HG03175 (cell line): Measurements from ENCODE around the gene CATSPERB.
"Not testable (repeated sequence)": the region's sequence is repeated elsewhere in the genome, so short reads cannot be mapped to it uniquely, and the experiment has no call there.

ENCODE experiments used
- ATAC-seq: cut with Tn5 transposase; IDR thresholded peaks from one replicate; pipeline ENCODE4 v1.9.1; 2021; ENCODE audit warnings: mild to moderate bottlenecking, moderate library complexity; ENCODE audit not compliant: unreplicated experiment

Gene CATSPERB, protein sequence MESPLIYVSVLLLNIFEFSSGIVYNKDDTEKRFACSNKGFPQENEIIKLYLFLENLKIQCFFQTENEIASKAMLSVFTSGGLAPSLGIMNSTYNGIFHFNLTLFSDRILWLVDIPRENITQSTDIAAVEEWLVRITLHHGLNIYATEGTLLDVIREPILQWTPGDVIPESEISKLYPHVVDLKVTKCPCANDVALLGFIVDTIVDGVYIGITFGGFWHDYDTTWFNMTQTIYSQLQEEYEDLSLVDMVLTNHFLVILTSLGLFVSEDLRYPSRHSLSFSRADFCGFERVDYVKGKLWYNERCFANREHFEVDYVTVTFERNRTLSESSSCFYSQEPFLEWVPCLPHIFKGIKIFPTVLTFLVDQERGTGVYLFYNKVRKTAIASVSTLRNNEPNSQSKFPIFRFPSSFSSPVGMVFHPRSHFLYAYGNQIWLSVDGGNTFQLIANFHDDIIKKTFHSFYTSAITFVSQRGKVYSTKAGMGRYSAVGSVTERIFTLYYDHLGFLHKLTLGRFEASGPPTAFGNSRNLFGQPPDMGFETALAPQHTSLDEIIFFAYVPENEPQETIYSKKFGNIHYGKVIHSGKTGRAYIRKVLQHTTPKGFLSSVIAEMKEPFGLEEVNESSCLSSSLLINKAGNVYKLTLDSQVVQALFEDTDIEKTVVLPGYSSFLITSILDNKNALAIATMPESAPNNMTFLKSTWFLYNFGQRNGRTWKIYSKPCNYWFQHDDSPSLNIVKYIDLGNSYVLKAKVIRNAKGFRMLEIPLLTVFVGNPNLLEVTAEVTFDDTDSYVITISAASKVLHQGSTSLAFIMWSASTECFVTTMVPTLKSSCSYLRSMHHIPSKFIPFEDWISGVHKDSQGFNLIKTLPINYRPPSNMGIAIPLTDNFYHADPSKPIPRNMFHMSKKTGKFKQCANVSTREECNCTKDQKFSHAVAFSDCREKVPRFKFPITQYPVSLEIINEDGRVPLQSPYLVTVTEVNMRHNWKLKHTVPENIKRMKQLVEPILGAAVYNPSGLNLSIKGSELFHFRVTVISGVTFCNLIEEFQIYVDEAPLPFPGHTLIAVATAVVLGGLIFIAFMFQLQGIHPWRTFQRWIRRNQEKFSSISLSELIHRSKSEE

DNA sequence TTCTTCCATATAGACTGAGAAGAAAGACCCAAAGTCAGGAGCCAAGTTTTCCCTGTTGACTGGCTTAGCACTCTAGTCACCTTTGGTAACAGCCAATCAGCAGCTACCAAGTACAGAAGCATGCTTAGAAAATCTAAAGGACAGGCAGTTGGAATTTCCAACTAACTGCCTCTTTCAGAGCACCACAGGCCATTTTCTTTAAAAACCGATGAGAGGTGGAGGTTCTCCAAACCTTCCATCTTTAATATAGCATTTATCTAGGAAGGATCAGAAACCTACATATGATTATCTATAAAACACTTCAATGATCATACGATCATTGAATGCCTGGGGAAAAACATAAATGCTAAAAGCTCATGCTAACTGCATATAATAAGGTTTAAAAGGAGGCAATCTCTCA lies at the start of gene CATSPERB:
TSS of gene CATSPERB (minus strand) at position 101 of the 400 bp plus-strand sequence. CDS start 2,607 bp downstream, outside the sequence.
- ATAC-seq = no peak

DNA sequence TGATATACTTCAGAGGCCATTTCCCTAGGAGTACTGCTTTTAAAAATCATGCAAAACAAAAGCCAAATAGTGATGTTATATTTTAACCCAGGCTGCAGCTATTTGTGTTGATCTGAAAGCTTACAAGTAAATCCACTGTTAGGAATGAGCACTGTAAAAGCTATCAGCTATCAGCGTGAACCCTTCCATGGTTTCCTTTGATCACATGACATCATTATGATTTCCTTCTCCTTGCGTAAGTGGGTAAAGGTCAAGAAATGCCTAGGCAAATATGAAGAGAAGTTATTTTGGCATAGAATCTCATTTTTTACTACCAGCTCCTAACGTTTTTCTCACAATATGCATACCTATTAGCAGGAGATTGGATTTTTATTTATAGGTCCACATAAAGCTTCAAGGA lies 48.6 kb upstream of the CATSPERB start:
- no peak for ATAC-seq

DNA sequence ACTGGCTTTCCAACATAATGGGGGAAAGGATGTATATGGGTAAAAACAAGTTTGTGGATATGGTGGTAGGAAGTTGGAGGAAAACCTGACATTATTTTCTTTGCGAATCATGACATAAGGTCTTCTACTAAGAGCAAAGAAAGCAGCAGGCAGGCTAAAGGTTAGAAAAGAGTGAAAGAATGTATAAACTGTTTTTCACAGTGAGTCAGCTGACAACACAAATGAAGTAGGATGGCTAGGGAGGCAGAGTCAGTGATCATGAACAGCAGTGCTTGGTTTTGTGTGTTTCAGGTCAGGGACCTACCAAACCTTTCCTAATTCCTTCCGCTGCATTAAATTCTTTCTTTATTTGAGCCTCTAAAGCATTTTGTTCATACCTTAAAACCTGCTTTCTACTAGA lies 46.3 kb upstream of the CATSPERB start:
- no peak for ATAC-seq

DNA sequence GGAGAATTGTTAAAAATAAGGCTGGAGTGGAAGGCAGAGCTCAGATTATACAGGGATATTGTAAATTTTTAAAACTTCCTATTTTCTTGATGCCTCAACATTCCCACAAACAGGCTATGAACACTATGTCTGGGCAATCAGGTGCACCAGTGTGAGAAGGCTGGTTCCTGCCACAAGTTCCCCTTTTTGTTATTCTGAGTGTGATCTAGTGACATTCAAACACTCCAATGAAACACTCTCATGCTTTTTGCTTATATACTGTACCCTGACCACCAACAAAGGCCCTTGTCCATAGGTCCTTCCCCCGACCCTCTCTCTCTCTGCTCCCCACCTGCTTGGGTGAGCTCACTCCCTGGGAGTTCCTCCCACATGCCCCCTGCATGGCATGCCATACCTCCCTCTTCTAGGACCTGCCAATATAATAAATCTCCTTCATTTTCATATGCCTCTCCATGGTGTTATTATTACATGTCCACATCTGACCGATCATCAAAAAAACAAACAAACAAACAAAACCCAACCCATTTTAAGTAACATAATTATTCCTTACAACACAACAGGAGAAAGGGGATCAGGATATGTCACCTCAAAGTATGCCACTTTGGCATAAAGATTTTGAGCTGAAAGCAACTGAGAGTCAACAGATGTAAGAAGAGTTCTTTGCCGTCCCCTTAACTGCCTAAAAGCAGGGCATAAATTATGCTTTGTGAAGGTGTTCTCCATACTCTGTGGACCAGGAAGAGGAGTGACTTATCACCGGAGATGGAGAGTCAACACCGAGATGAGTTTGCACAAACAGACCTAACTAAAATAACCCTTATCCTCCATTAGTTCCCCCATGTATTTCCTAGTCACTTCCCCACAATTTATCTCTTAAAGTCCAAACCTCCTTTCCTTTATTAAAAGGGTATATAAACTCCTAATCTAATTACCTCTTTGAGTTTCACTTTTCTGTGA lies 42.5 kb upstream of the CATSPERB start:
- no peak for ATAC-seq

DNA sequence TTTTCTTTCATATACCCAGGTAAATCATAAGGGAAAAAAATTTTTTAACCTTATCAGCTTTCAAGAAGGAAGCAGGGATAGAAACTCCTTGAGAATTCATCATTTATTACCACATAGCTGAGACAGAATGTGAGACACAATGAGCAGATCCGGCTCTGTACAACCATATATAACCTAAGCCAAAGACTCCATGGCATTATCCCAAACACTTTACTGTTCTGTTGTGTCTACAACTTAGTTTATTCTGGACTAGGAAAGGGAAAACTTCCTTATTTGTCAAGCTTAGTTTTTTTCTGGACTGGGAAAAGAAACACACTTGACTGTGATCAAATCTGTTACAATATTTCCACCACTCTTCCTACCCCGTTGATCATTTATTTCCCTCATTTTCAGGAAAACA lies 38.3 kb upstream of the CATSPERB start:
- ATAC-seq = no peak

DNA sequence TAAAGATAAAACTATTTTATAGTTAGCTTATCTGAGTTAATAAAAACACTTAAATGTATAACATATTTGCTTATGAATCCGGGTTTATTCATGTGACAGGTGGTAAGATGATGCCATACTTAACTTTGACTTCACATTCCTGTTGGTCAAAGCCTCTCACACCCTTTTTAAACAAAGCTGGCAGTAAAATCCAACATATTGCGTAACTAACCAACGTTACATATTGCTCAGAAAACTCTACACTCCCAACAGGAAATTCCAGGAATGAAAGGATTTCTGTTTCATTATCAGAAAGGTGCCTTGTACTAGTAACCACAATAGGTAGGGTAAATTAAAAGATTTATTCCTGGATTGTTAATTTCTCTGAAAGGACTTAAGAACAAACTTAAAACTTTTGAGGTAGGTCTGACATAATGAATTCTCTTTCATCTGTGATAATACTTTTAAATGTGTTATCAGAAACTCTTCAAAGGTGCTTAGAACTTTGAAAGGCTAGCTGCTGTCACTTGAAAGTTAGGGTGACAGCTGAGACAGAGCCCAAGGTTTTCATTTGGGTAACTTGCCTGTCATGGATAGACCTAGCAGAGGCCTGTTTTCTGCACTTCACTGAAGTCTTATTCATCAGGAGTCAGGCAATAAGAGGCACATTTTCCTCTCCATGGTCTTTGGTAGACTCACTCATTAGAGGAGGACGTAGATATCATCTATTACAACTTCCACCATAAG lies 23.8 kb upstream of the CATSPERB start:
- no peak for ATAC-seq

DNA sequence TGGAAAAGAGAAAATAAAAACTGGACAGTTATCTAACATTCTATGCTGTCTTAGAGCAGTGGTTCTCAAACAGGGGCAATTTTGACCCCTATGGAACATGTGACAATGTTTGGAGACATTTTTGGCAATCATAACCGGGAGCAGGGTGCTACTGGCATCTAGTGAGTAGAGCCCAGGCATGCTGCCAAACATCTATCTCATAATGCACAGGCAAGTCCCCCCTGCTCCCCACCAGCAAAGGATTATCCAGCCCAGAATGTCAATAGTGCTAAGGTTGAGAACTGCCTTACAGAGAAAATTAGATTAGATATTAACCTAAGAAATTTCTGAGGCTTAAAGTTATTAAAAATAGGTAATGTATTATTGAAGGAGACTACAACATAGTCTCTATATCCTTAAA lies 22.9 kb upstream of the CATSPERB start:
- ATAC-seq = no peak

DNA sequence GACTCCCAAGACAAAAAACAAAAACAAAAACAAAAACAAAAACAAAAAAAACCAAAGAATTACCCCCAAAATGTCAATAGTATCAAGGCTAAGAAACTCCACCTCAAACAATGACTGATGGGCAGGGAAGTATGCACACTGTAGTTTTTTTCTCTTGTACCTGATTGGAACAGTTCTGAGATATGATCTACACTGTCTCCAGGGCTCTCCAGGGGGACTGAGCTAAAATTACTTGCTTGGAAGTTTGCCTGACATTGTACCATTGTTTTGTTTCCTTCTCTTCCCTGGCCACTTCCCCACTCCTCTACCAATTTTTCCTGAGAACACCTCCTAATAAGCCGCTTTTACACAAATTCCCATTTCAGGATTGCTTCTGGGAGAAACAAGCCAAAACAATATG lies 22.3 kb upstream of the CATSPERB start:
- ATAC-seq = no peak

DNA sequence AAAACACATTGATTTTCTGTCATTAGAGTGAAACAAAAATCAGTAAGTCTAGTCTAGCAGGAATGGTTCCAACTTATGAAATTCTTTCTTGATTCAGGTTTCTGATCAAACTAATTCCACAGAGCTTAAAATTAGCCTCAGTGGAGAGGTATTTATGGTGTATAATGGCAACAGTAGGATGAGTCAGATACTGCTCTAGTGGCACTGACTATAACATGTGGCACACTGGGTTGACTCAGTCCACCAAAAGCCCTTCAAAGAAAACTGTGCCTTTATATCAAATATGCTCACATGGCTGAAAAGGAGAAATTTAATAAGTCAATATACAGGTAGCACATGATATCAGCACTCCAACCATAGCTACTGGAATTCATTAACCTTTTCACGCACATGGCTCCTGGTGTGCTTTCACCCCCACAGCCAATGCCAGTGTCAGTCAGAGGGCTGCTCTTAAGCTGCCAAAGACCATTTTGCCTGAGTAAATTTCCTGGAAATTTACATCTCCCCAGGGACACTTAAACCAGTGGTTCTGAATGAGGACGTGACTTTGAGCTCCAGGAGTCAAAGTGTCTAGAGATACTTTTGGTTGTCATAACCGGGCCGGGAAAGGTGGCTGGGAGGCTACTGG lies 21.7 kb upstream of the CATSPERB start:
- no peak for ATAC-seq

DNA sequence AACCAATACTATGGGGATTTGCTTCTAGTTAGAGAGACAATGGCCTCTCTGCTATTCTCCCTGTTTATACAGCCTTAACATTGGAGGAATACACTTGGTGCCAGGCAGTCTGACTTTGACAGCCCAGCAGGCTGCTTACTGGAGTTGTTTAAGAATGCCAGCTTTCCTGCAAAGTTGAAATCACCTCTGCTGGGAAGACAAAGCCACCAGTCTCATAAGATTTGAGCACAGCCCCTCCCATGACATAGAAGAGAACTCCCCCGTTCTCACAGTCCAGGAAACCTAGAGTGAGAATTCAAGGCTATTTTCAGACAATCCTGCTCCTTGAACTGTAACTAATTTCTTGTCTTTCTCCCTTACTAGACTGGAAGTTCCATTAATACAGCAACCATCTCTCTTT lies 21.1 kb upstream of the CATSPERB start:
- no peak for ATAC-seq

DNA sequence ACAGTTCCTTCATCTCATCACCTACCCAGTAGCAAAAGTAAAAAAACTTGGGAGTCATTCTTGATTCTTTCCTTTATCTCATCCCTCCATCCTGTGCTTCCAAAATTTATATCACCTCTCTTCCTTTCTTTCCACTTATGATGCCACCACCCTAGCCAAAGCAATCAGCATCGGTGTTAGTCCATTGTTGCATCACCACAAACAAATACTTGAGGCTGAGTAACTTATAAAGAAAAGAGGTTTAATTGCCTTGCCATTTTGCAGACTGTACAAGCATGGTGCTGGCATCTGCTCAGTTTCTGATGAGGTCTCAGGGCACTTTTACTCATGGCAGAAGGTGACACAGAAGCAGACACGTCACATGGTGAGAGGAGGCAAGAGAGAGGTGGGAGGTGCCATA lies 19.8 kb upstream of the CATSPERB start:
- no peak for ATAC-seq

DNA sequence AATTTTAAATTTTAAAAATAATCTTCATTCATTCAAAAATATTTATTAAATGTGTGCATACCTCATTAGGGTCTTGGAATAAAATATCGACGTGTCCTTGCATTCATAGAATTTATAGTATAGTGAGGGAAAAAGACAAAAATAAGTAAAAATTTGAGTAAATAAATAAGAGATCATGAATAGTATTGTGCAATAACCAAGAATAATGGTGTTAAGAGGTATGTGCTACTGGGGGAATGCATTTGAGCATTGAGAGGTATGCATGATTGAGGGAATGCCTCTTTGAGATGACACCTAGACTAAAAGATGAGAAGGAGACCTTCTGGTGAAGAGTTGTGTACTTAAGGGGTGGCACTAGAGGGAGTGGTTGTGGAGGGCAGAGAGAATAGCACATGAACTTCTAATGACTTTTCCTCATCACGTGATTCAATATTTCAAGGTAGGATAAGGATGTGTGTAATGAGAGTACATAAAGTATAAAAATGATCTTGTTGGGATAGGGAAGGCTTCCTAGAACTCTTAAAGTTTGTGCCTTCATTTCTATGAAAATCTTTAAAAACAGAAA lies 18.8 kb upstream of the CATSPERB start:
- no peak for ATAC-seq

DNA sequence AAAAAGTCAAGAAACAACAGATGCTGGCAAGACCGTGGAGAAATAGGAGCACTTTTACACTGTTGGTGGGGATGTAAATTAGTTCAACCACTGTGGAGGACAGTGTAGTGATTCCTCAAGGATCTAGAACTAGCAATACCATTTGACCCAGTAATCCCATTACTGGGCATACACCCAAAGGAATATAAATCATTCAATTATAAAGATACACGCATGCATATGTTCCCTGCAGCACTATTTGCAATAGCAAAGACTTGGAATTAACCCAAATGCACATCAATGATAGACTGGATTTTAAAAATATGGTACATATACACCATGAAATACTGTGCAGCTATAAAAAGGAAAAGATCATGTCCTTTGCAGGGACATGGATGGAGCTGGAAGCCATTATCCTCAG lies 18.0 kb upstream of the CATSPERB start:
- ATAC-seq = no peak

DNA sequence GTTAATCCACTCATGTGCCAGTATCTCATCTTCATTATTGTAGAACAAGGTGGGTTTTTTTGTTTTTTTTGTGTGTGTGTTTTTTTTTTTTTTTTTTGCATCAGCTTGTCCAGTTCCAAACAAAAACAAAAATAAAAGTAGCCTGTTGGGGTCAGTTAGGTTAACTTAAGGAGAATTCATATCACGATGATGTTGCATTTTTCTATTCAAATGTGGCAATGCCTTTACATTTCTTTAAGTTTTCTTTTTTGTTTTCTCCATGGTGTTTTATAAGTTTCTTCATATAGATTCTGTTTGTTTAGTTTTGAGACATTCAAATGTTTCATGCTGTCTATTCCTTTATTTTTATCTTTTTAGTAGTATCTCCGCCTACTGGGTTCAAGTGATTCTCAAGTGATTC lies 16.2 kb upstream of the CATSPERB start:
- ATAC-seq = no peak

DNA sequence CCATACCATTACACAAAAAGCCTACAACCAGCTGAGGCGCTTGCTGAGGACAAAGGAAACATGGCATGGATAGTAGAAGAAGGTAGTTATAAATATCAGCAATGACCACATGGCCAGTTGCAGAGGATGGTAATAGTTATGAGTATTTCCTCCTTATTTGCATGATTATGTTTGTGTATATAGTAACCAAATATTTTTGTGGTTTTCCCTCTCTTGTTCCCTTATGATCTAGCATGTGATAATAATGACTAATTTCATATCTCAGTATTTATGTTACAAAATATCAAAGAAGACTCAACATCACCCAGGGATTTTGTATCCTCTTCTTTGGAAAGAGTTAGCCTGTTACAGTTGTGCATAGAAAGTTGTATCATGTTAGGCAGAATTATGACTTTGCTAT lies 13.5 kb upstream of the CATSPERB start:
- no peak for ATAC-seq

DNA sequence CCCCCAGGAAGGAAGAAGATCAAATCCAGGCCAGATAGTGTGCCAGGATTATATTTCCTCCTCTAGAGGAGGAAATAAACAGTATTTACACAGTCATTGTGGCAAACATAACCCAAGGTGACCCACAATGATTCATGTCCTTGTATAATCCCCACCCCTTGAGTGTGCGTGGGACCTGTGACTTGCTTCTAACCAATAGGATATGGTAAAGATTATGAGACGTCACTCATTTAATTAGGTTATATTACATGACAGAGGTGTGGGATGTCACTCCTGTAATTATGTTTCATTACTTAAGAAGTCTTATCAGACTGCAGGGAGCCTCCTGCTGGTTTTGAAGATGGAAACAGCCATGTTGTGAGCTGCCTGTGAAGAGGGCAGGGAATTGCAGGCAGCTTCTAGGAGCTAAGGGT lies 12.2 kb upstream of the CATSPERB start:
- no peak for ATAC-seq

DNA sequence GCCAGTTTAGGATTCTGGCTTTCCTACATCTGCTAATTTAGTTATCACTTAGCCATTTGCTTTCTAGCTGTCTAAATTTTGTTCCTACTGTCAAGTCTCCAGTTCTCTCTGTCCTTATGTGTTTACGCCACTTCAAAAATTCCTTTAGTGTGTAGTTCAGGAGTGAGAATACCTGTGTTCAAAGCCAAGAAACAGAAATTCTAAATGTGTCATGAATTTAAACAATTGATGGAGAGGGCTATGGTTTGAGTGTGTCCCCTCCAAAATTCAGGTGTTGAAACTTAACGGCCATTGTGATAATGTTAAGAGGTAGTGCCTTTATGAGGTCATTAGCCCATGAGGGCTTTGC lies 11.4 kb upstream of the CATSPERB start:
- ATAC-seq = no peak

DNA sequence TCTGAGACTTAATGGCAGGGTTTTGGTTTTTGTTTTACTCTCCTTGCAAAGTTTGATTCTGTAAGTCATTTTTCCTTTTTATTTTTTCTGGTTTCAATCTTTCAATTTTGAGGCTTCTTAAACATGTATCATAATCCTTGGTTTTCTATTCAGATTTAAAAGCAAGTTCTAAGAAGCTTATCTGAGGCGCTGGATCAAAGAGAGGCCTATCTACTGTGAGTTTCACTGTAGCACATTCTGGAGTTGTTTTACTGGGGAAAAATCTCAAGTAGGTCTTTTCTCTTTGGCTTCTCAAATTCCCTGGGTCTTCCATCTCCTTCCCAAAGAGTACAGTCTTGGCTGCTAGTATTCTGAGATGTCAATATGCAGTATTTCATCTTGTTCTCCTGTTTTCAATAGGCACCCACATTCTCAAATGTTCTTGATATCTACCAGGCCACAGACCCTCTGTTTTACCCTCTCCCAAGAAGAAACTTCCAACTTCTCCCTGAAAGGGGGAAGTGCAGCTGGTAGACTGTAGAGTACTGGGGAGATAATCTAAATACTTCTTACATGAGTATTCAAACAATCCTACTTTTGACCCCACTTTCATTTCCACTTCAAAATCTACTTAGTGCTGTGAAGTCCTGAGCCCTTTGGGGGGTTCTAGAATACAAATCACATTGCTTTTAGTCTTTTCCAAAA lies 10.9 kb upstream of the CATSPERB start:
- no peak for ATAC-seq

DNA sequence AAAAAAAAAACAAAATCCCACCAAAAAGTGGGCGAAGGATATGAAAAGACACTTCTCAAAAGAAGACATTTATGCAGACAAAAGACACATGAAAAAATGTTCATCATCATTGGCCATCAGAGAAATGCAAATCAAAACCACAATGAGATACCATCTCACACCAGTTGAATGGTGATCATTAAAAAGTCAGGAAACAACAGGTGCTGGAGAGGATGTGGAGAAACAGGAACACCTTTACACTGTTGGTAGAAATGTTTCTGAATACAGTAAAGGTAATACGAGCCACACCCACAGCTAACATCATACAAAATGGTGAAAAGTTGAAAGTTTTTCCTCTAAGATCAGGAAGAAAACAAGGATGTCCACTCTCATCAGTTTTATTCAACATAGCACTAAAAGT lies 8.0 kb upstream of the CATSPERB start:
- ATAC-seq = not testable (repeated sequence)
